Prostate gland (tissue), 2 donors: ENCODE measurements around the gene SGCD. TPM values are rescaled to one million over a fixed set of nuclear protein-coding genes. Genes with fewer than 3 reads are reported as not detected.

ENCODE experiments used
- DNase-seq: peaks from one replicate; pipeline ENCODE4 v3.0.0-alpha.2; 2019; ENCODE audit warnings: low spot score
- H3K27ac ChIP-seq, 2 donors: fragments of 200-600 bp; sonication (generic); 2 replicates each; pipeline ENCODE4 v1.5.1; 2017 to 2019
- H3K27me3 ChIP-seq: fragments of 200-600 bp; sonication (generic); replicated peaks from 2 replicates; pipeline ENCODE4 v1.5.1; 2019; ENCODE audit not compliant: insufficient read depth
- H3K36me3 ChIP-seq, 2 donors: fragments of 200-600 bp; sonication (generic); 1 replicate in 1 of 2; 2 replicates in 1 of 2; pipeline versions ENCODE4 v1.5.1 to v1.8.1; 2017 to 2019
- H3K4me1 ChIP-seq: fragments of 200-600 bp; sonication (generic); replicated peaks from 2 replicates; pipeline ENCODE4 v1.5.1; 2019
- H3K4me3 ChIP-seq, 2 donors: fragments of 200-600 bp; sonication (generic); 2 replicates each; pipeline ENCODE4 v1.5.1; 2017 to 2019
- H3K9me3 ChIP-seq: fragments of 200-600 bp; sonication (generic); 2 replicates; pipeline ENCODE4 v1.5.1; 2017
- POLR2A ChIP-seq: fragments of 450-650 bp; IDR thresholded peaks from one replicate; pipeline ENCODE4 v1.6.1; 2016; ENCODE audit warnings: antibody characterized with exemption, mild to moderate bottlenecking
- POLR2AphosphoS5 ChIP-seq: sonication (generic); formaldehyde crosslinking; IDR thresholded peaks from one replicate; pipeline ENCODE4 v1.6.1; 2017; ENCODE audit warnings: antibody characterized with exemption
- WGBS: methylation state at CpG from one replicate; pipeline ENCODE4 v1.1.5; 2018; 5-methylcytosine and 5-hydroxymethylcytosine counted together
- intact Hi-C: fragments of 100-400 bp; cut with DNase I; formaldehyde crosslinking; loops from one replicate; pipeline ENCODE4 v1.14.2; 2022
- total RNA-seq, 2 donors: library from RNA; depleted of rRNA; stranded (reverse); fragments of >200 nt; gene quantifications; one replicate each; pipeline ENCODE4 v1.1.0, GENCODE V29; 2016
- TF ChIP-seq, protein P1 (sequence below), 4 experiments: fragments of 200-600 bp in 2 of 4; fragments of 450-650 bp in 2 of 4; sonication (generic) in 2 of 4; IDR thresholded peaks; 1 replicate in 3 of 4; 2 replicates in 1 of 4; pipeline ENCODE4 v1.5.1; 2016 to 2019; ENCODE audit warnings: antibody characterized with exemption in 4 of 4, mild to moderate bottlenecking in 2 of 4, moderate library complexity in 2 of 4

Gene SGCD
- total RNA-seq, 2 donors from 2014 or later = 3.2 to 3.6 TPM

DNA sequence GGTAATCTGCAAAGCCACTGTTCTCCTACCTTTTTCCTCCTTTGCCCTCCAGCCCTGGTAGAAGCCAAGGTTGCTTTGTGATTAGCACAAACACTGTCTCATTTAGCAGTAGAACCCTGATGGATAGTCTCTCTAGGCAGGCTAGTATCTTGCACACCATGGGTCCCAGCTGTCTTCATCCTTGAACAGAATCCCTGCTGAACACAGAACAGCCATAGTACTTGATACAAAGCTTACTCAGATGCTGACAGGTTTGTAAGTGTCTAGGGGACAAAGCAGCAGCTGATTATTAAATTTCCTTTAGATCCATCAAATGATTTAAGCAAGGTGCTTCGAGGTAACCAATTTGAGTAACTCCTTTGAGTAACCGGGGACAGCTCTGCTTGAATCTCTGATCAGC, 359.4 kb downstream of the SGCD start:
- Histone ChIP-seq H3K9me3 (no peaks in the 10 kb centered on the region), H3K27ac (no peak overlapping the region), H3K4me3 (no peak overlapping the region), H3K36me3 (no peaks in the 10 kb centered on the region), H3K4me1 (no peaks in the 10 kb centered on the region), H3K27me3 (no peaks in the 10 kb centered on the region)
- DNase-seq = no peak
- TF ChIP-seq POLR2A (no peak), POLR2AphosphoS5 (no peak)
- TF ChIP-seq, protein P1, sequence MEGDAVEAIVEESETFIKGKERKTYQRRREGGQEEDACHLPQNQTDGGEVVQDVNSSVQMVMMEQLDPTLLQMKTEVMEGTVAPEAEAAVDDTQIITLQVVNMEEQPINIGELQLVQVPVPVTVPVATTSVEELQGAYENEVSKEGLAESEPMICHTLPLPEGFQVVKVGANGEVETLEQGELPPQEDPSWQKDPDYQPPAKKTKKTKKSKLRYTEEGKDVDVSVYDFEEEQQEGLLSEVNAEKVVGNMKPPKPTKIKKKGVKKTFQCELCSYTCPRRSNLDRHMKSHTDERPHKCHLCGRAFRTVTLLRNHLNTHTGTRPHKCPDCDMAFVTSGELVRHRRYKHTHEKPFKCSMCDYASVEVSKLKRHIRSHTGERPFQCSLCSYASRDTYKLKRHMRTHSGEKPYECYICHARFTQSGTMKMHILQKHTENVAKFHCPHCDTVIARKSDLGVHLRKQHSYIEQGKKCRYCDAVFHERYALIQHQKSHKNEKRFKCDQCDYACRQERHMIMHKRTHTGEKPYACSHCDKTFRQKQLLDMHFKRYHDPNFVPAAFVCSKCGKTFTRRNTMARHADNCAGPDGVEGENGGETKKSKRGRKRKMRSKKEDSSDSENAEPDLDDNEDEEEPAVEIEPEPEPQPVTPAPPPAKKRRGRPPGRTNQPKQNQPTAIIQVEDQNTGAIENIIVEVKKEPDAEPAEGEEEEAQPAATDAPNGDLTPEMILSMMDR (IDR thresholded peaks at IDR 0.05) = no peak
- 69% methylated on average over 2 of the region's 2 CpGs for WGBS
- intact Hi-C loops = no loop called here

DNA sequence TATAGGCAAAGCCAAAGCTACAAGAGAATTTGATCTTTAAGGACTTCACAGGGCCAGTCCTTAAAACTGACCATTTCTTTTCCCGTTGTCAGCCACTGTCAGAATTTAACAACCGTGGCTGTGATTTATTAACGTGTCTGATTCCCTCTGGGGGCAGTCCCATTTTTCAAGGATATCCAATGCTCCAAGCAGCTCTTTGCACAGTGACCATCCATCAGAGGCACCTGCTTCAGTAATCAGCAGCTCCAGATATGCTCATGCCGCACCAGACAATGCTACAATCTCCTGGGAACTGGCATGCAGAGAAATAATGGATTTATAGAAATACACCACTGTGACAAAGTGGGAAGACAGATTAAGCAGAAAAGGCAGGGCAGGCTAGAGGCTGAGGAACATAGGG, 359.8 kb downstream of the SGCD start:
- H3K27ac ChIP-seq = no peak overlapping the region
- no peak overlapping the region for H3K4me3 ChIP-seq
- H3K9me3 ChIP-seq = no peaks in the 10 kb centered on the region
- TF ChIP-seq POLR2AphosphoS5 (no peak), POLR2A (no peak)
- TF ChIP-seq, protein P1 (IDR thresholded peaks at IDR 0.05) = no peak
- H3K4me1 ChIP-seq = no peaks in the 10 kb centered on the region
- H3K36me3 ChIP-seq = no peaks in the 10 kb centered on the region
- intact Hi-C loops = no loop called here
- WGBS = 40% methylated on average over 4 of the region's 4 CpGs
- DNase-seq = no peak
- H3K27me3 ChIP-seq = no peaks in the 10 kb centered on the region

DNA sequence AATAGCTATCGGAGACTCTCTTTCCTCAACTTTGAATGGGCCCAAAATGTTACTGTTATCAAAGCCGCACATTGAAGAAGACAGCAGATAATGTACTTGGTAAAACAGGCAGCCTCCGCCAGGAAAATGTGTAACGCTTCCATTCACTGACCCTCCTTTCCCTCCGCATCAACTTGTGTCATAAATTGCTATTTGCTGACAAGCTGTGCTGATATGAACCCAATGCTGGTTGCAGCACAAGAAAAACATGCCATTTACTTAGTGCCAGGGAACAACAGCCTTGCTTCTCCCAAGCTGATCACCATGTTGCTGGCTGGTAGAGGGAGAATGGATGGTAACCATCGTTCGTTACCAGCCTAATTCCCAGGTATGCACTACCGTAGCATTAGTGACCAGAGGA, 360.6 kb downstream of the SGCD start:
- no peaks in the 10 kb centered on the region for H3K4me1 ChIP-seq
- no peak overlapping the region for H3K27ac ChIP-seq
- intact Hi-C loops = no loop called here
- H3K4me3 ChIP-seq = no peak overlapping the region
- TF ChIP-seq POLR2AphosphoS5 = no peak
- TF ChIP-seq POLR2A = no peak
- TF ChIP-seq, protein P1 (IDR thresholded peaks at IDR 0.05) = no peak
- DNase-seq = no peak
- 75% methylated on average over 8 of the region's 8 CpGs for WGBS
- no peaks in the 10 kb centered on the region for H3K9me3 ChIP-seq
- no peaks in the 10 kb centered on the region for H3K27me3 ChIP-seq
- H3K36me3 ChIP-seq = no peaks in the 10 kb centered on the region

DNA sequence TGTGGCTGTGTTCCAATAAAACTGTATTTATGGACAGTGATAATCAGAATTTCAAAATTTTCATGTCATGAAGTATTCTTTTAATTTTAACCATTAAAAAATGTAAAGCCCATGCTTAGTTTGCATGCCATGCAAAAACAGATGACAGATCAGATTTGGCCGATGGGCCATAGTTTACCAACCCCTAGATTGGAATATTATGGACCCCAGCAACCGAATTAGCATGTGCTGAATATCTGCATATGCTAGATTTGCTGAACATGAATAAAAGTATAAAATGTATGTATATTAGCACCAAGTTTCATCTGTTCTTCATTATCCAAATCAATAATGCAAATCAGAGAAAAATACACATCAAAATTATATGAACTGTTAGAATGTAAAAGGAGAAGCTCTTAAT, 364.6 kb downstream of the SGCD start:
- no peak for TF ChIP-seq POLR2AphosphoS5
- TF ChIP-seq POLR2A = no peak
- TF ChIP-seq, protein P1 (IDR thresholded peaks at IDR 0.05) = no peak
- no peaks in the 10 kb centered on the region for H3K36me3 ChIP-seq
- no peak overlapping the region for H3K27ac ChIP-seq
- H3K4me1 ChIP-seq = no peaks in the 10 kb centered on the region
- DNase-seq = no peak
- intact Hi-C loops = no loop called here
- 96% methylated on average over 2 of the region's 2 CpGs for WGBS
- H3K9me3 ChIP-seq = no peaks in the 10 kb centered on the region
- no peak overlapping the region for H3K4me3 ChIP-seq
- H3K27me3 ChIP-seq = no peaks in the 10 kb centered on the region

DNA sequence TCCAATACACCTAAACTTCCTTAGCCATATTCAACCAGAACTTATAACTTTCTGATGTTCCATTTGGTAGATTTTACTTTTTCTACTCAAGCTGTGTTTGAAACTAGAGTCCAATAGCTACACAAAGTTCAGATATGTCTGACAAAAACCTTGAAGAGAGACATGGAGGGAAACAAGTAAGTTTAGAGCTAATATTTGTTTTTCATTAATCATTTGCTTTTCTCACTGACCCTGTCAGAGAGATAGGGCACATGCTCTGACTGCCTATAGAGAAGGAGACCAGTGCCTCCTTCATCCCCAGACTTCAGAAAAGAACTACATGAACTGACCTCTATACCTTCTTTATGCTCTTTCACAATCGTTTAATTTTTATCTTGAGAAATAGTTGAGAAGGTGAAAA, 366.1 kb downstream of the SGCD start:
- 71% methylated on average over 1 of the region's 1 CpG for WGBS
- intact Hi-C loops = no loop called here
- H3K27me3 ChIP-seq = no peaks in the 10 kb centered on the region
- no peak overlapping the region for H3K27ac ChIP-seq
- TF ChIP-seq POLR2A = no peak
- TF ChIP-seq, protein P1 (IDR thresholded peaks at IDR 0.05) = no peak
- no peak for TF ChIP-seq POLR2AphosphoS5
- no peaks in the 10 kb centered on the region for H3K9me3 ChIP-seq
- H3K4me3 ChIP-seq = no peak overlapping the region
- no peaks in the 10 kb centered on the region for H3K36me3 ChIP-seq
- no peaks in the 10 kb centered on the region for H3K4me1 ChIP-seq
- no peak for DNase-seq
